Nephron (organoid): ENCODE results near the gene OR6Y1.

Experiments used
- H3K27ac Mint-ChIP-seq, 3 experiments: 2 replicates each; pipeline ENCODE4 v1.8.0; 2020; ENCODE audit warnings: mixed read lengths in 3 of 3, mild to moderate bottlenecking in 2 of 3, moderate library complexity in 1 of 3
- H3K27me3 Mint-ChIP-seq: 2 replicates; pipeline ENCODE4 v1.8.0; 2021; ENCODE audit warnings: low read depth, mild to moderate bottlenecking, moderate library complexity, mixed read lengths
- H3K36me3 Mint-ChIP-seq: 2 replicates; pipeline ENCODE4 v1.8.0; 2020; ENCODE audit warnings: low read depth, mixed read lengths
- H3K4me1 Mint-ChIP-seq: 2 replicates; pipeline ENCODE4 v1.8.0; 2020; ENCODE audit warnings: mixed read lengths
- H3K4me3 Mint-ChIP-seq, 3 experiments: 2 replicates each; pipeline ENCODE4 v1.8.0; 2020; ENCODE audit warnings: mild to moderate bottlenecking in 3 of 3, mixed read lengths in 3 of 3, moderate library complexity in 2 of 3
- H3K9me3 Mint-ChIP-seq: 2 replicates; pipeline ENCODE4 v1.8.0; 2020; ENCODE audit warnings: mixed read lengths
- CTCF ChIP-seq, 3 experiments: fragments of 200-600 bp; sonication (generic); IDR thresholded peaks; one replicate each; pipeline ENCODE4 v1.5.0; 2021; ENCODE audit warnings: antibody characterized with exemption in 3 of 3; ENCODE audit not compliant: unreplicated experiment in 3 of 3

The OR6Y1 gene

DNA sequence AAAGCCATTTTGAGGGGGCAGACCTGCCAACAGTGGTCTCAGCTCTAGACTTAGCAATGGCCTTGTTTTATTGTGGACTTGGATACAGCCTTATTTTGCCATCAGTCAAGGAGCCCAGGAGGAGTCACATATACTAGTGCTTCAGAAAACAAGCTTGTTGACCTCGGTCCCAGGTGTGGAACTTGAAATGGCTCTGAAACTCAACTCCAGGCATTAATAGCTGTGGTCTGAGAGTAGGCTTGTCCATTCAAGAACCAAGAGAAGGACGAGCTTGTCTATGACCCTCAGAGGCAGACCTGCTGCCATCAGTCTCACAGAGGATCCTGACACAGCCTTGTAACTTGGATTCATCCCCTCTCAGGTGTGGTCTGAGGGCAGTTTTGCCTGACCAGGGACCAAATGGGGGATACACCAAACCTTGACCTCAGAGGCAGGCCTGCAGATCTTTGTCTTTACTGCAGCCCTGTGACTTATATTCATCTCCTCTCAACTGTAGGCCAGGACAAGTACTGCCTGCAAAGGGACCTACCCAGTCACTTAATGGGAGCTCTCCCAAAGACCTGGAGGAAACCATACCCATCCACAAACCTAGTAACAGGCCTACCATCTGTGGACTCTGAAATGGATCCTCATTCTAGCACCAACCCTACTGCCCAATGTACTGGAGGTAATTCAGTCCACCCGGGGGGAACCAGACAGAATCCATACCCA, 33.1 kb downstream of the OR6Y1 start:
- no peak overlapping the region for H3K27ac Mint-ChIP-seq
- H3K9me3 Mint-ChIP-seq = peaks cover 12% of the 10 kb centered on the region
- TF ChIP-seq CTCF (IDR thresholded peaks at IDR 0.05; ENCODE audit: unreplicated experiment in 3 of 3) = no peak
- no peaks in the 10 kb centered on the region for H3K36me3 Mint-ChIP-seq
- H3K4me3 Mint-ChIP-seq = no peak overlapping the region
- peaks cover 8% of the 10 kb centered on the region for H3K4me1 Mint-ChIP-seq
- no peaks in the 10 kb centered on the region for H3K27me3 Mint-ChIP-seq

GRCh38 chr1:158520021-158520420, 34.2 kb downstream of the OR6Y1 start:
- no peak for TF ChIP-seq CTCF (IDR thresholded peaks at IDR 0.05; ENCODE audit: unreplicated experiment in 3 of 3)
- H3K9me3 Mint-ChIP-seq = peaks cover 10% of the 10 kb centered on the region
- peak overlapping the region in 1 of 3 experiments; percentile 27 for H3K27ac Mint-ChIP-seq
- no peak overlapping the region for H3K4me3 Mint-ChIP-seq
- H3K27me3 Mint-ChIP-seq = no peaks in the 10 kb centered on the region
- peaks cover 8% of the 10 kb centered on the region for H3K4me1 Mint-ChIP-seq
- no peaks in the 10 kb centered on the region for H3K36me3 Mint-ChIP-seq

DNA sequence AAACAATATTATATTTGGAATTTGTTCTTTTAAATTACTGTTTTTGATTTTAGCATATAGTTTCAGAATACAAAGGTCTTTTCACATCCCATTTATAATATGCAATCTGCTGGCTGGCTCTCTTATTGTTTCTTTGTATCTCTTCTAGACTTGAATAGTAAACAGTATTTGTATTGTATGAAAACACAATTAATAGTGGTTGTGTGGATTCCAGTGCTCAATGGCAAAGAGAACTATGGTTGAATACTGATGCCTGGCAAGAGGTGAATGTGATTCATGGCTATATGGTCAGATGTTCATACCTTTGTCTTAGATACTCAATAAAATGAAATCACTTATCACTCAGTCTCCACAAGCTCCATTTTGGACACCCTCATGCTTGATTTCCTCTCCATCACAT, 37.2 kb downstream of the OR6Y1 start:
- Mint-ChIP-seq H3K36me3 (no peaks in the 10 kb centered on the region), H3K4me3 (no peak overlapping the region), H3K9me3 (no peaks in the 10 kb centered on the region), H3K4me1 (peaks cover 8% of the 10 kb centered on the region), H3K27me3 (no peaks in the 10 kb centered on the region), H3K27ac (no peak overlapping the region)
- TF ChIP-seq CTCF (IDR thresholded peaks at IDR 0.05; ENCODE audit: unreplicated experiment in 3 of 3) = no peak

- H3K4me3 Mint-ChIP-seq = no peak overlapping the region
- H3K36me3 Mint-ChIP-seq = no peaks in the 10 kb centered on the region
- H3K4me1 Mint-ChIP-seq = peaks cover 18% of the 10 kb centered on the region
- peak overlapping the region; percentile 1 to 58 (median 53) for H3K27ac Mint-ChIP-seq
- H3K27me3 Mint-ChIP-seq = no peaks in the 10 kb centered on the region
- no peaks in the 10 kb centered on the region for H3K9me3 Mint-ChIP-seq
- TF ChIP-seq CTCF (IDR thresholded peaks at IDR 0.05; ENCODE audit: unreplicated experiment in 3 of 3) = no peak
These were observed 44.6 kb downstream of the OR6Y1 start for GRCh38 chr1:158509471-158510156.

DNA sequence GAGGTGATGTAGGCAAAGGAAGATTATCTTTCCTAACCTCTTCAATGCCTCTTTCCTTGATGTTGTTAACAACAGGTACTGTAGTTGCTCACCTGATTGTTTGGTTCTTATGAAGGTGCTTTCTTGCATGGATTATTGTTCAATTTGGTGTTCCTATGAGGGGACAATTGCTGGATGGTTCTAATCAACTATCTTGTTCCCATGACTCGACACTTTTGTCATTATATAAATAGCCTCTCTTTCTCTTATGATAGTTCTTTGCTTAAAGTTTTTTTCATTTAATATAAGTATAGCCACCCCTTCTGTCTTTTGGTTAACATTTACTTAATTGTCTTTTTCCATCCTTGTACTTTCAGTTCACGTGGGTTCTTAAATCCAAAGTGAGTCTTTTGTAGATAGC, 46.7 kb downstream of the OR6Y1 start:
- H3K4me3 Mint-ChIP-seq = no peak overlapping the region
- H3K27me3 Mint-ChIP-seq = no peaks in the 10 kb centered on the region
- peaks cover 18% of the 10 kb centered on the region for H3K4me1 Mint-ChIP-seq
- no peaks in the 10 kb centered on the region for H3K36me3 Mint-ChIP-seq
- no peak overlapping the region for H3K27ac Mint-ChIP-seq
- no peaks in the 10 kb centered on the region for H3K9me3 Mint-ChIP-seq
- no peak for TF ChIP-seq CTCF (IDR thresholded peaks at IDR 0.05; ENCODE audit: unreplicated experiment in 3 of 3)
